ENCODE results near the gene MBLAC1.

The MBLAC1 gene

GRCh38 chr7:100167912-100168323, 41.2 kb downstream of the MBLAC1 start:
- Histone ChIP-seq H3K4me3 (ENCODE audit: low read length) (peak overlapping the region; percentile 41), H3K36me3 (ENCODE audit: insufficient read depth, low read length) (peaks cover 16% of the 10 kb centered on the region), H3K27me3 (ENCODE audit: insufficient read depth, low read length) (no peaks in the 10 kb centered on the region), H3K4me1 (ENCODE audit: insufficient read depth, low read length) (peaks cover 23% of the 10 kb centered on the region), H3K9me3 (ENCODE audit: low read length) (no peaks in the 10 kb centered on the region), H2AFZ (ENCODE audit: low read depth, low read length) (no peak overlapping the region)

GRCh38 chr7:100169147-100169850, 42.5 kb downstream of the MBLAC1 start:
- Histone ChIP-seq H3K4me3 (ENCODE audit: low read length) (no peak overlapping the region), H2AFZ (ENCODE audit: low read depth, low read length) (no peak overlapping the region), H3K4me1 (ENCODE audit: insufficient read depth, low read length) (peaks cover 23% of the 10 kb centered on the region), H3K36me3 (ENCODE audit: insufficient read depth, low read length) (peaks cover 29% of the 10 kb centered on the region), H3K9me3 (ENCODE audit: low read length) (no peaks in the 10 kb centered on the region), H3K27me3 (ENCODE audit: insufficient read depth, low read length) (no peaks in the 10 kb centered on the region)

GRCh38 chr7:100170101-100170897, 43.5 kb downstream of the MBLAC1 start:
- Histone ChIP-seq H2AFZ (ENCODE audit: low read depth, low read length) (no peak overlapping the region), H3K4me1 (ENCODE audit: insufficient read depth, low read length) (peaks cover 24% of the 10 kb centered on the region), H3K9me3 (ENCODE audit: low read length) (no peaks in the 10 kb centered on the region), H3K27me3 (ENCODE audit: insufficient read depth, low read length) (no peaks in the 10 kb centered on the region), H3K4me3 (ENCODE audit: low read length) (no peak overlapping the region), H3K36me3 (ENCODE audit: insufficient read depth, low read length) (peaks cover 39% of the 10 kb centered on the region)

- peaks cover 32% of the 10 kb centered on the region for H3K4me1 ChIP-seq (ENCODE audit: insufficient read depth, low read length)
- H3K36me3 ChIP-seq (ENCODE audit: insufficient read depth, low read length): peaks cover 42% of the 10 kb centered on the region
- H3K9me3 ChIP-seq (ENCODE audit: low read length): no peaks in the 10 kb centered on the region
- H2AFZ ChIP-seq (ENCODE audit: low read depth, low read length): no peak overlapping the region
- no peak overlapping the region for H3K4me3 ChIP-seq (ENCODE audit: low read length)
- H3K27me3 ChIP-seq (ENCODE audit: insufficient read depth, low read length): no peaks in the 10 kb centered on the region
Measured at GRCh38 chr7:100171087-100171681, 44.4 kb downstream of the MBLAC1 start.

- peaks cover 42% of the 10 kb centered on the region for H3K36me3 ChIP-seq (ENCODE audit: insufficient read depth, low read length)
- H2AFZ ChIP-seq (ENCODE audit: low read depth, low read length): no peak overlapping the region
- no peaks in the 10 kb centered on the region for H3K9me3 ChIP-seq (ENCODE audit: low read length)
- H3K27me3 ChIP-seq (ENCODE audit: insufficient read depth, low read length): no peaks in the 10 kb centered on the region
- H3K4me3 ChIP-seq (ENCODE audit: low read length): no peak overlapping the region
- peaks cover 35% of the 10 kb centered on the region for H3K4me1 ChIP-seq (ENCODE audit: insufficient read depth, low read length)
Measured at GRCh38 chr7:100171840-100172239, 45.1 kb downstream of the MBLAC1 start.

- Histone ChIP-seq H3K27me3 (ENCODE audit: insufficient read depth, low read length) (no peaks in the 10 kb centered on the region), H3K4me1 (ENCODE audit: insufficient read depth, low read length) (peaks cover 15% of the 10 kb centered on the region), H2AFZ (ENCODE audit: low read depth, low read length) (no peak overlapping the region), H3K4me3 (ENCODE audit: low read length) (no peak overlapping the region), H3K36me3 (ENCODE audit: insufficient read depth, low read length) (peaks cover 42% of the 10 kb centered on the region), H3K9me3 (ENCODE audit: low read length) (no peaks in the 10 kb centered on the region)
Measured at GRCh38 chr7:100173806-100174495, 47.2 kb downstream of the MBLAC1 start.

- no peak overlapping the region for H2AFZ ChIP-seq (ENCODE audit: low read depth, low read length)
- peaks cover 14% of the 10 kb centered on the region for H3K4me1 ChIP-seq (ENCODE audit: insufficient read depth, low read length)
- H3K36me3 ChIP-seq (ENCODE audit: insufficient read depth, low read length): peaks cover 39% of the 10 kb centered on the region
- no peaks in the 10 kb centered on the region for H3K9me3 ChIP-seq (ENCODE audit: low read length)
- H3K27me3 ChIP-seq (ENCODE audit: insufficient read depth, low read length): no peaks in the 10 kb centered on the region
- H3K4me3 ChIP-seq (ENCODE audit: low read length): no peak overlapping the region
Measured at GRCh38 chr7:100174582-100174981, 47.8 kb downstream of the MBLAC1 start.

- H3K4me1 ChIP-seq (ENCODE audit: insufficient read depth, low read length): peaks cover 13% of the 10 kb centered on the region
- H3K36me3 ChIP-seq (ENCODE audit: insufficient read depth, low read length): peaks cover 33% of the 10 kb centered on the region
- H3K27me3 ChIP-seq (ENCODE audit: insufficient read depth, low read length): no peaks in the 10 kb centered on the region
- peaks cover 2% of the 10 kb centered on the region for H3K9me3 ChIP-seq (ENCODE audit: low read length)
- no peak overlapping the region for H2AFZ ChIP-seq (ENCODE audit: low read depth, low read length)
- no peak overlapping the region for H3K4me3 ChIP-seq (ENCODE audit: low read length)
Measured at GRCh38 chr7:100175296-100175935, 48.6 kb downstream of the MBLAC1 start.

GRCh38 chr7:100176096-100177044, 49.6 kb downstream of the MBLAC1 start:
- Histone ChIP-seq H3K9me3 (ENCODE audit: low read length) (peaks cover 3% of the 10 kb centered on the region), H3K4me3 (ENCODE audit: low read length) (peak overlapping the region; percentile 99), H3K36me3 (ENCODE audit: insufficient read depth, low read length) (peaks cover 29% of the 10 kb centered on the region), H3K4me1 (ENCODE audit: insufficient read depth, low read length) (peaks cover 13% of the 10 kb centered on the region), H3K27me3 (ENCODE audit: insufficient read depth, low read length) (no peaks in the 10 kb centered on the region), H2AFZ (ENCODE audit: low read depth, low read length) (peak overlapping the region; percentile 54)

GRCh38 chr7:100177045-100178001, 50.6 kb downstream of the MBLAC1 start, which contains the start of the genes GPC2 and STAG3:
Gene GPC2, minus strand, starts transcription at chr7:100177381. Its CDS starts 182 bp downstream, at chr7:100177199.
Gene STAG3, plus strand, starts transcription at chr7:100177918. Its CDS starts 2,639 bp downstream, at chr7:100180557.
- Histone ChIP-seq H3K4me3 (ENCODE audit: low read length) (peak within 1 kb of the TSS; percentile 99), H3K9me3 (ENCODE audit: low read length) (peaks cover 3% of the 10 kb centered on the region), H2AFZ (ENCODE audit: low read depth, low read length) (peak within 1 kb of the TSS; percentile 54), H3K4me1 (ENCODE audit: insufficient read depth, low read length) (peaks cover 13% of the 10 kb centered on the region), H3K36me3 (ENCODE audit: insufficient read depth, low read length) (peaks cover 27% of the 10 kb centered on the region), H3K27me3 (ENCODE audit: insufficient read depth, low read length) (no peaks in the 10 kb centered on the region)
